ENCODE results near the gene MYL1.

MYL1 gene

GRCh38 chr2:210268281-210268680 is 46.7 kb downstream of the MYL1 start:
- in situ Hi-C loops (cut with MboI; ENCODE audit: low sequenced_read_pairs) = no loop called here

- in situ Hi-C loops (cut with MboI; ENCODE audit: low sequenced_read_pairs) = no loop called here
These were observed 47.3 kb downstream of the MYL1 start for GRCh38 chr2:210267698-210268097.

- in situ Hi-C loops (cut with MboI; ENCODE audit: low sequenced_read_pairs) = no loop called here
These were observed 50.7 kb downstream of the MYL1 start for GRCh38 chr2:210264282-210264681.

- in situ Hi-C loops (cut with MboI; ENCODE audit: low sequenced_read_pairs) = no loop called here
These were observed 51.1 kb downstream of the MYL1 start for GRCh38 chr2:210263841-210264240.

- in situ Hi-C loops (cut with MboI; ENCODE audit: low sequenced_read_pairs) = no loop called here
These were observed 52.9 kb downstream of the MYL1 start for GRCh38 chr2:210262036-210262435.

- in situ Hi-C loops (cut with MboI; ENCODE audit: low sequenced_read_pairs) = no loop called here
These were observed 55.3 kb downstream of the MYL1 start for GRCh38 chr2:210259687-210260086.

GRCh38 chr2:210252699-210253606 is 62.0 kb downstream of the MYL1 start:
- in situ Hi-C loops (cut with MboI; ENCODE audit: low sequenced_read_pairs) = no loop called here

- in situ Hi-C loops (cut with MboI; ENCODE audit: low sequenced_read_pairs) = no loop called here
These were observed 64.4 kb downstream of the MYL1 start for GRCh38 chr2:210250622-210251021.

Measured in HL-60/S4 (cell line).